GM18517 (cell line): ENCODE measurements around the gene FGFBP3.
"Not testable (repeated sequence)": the region's sequence is repeated elsewhere in the genome, so short reads cannot be mapped to it uniquely, and the experiment has no call there.

Source experiments
- ATAC-seq: cut with Tn5 transposase; IDR thresholded peaks from one replicate; pipeline ENCODE4 v1.9.1; 2021; ENCODE audit warnings: mild to moderate bottlenecking, moderate library complexity; ENCODE audit not compliant: unreplicated experiment

The FGFBP3 gene

DNA sequence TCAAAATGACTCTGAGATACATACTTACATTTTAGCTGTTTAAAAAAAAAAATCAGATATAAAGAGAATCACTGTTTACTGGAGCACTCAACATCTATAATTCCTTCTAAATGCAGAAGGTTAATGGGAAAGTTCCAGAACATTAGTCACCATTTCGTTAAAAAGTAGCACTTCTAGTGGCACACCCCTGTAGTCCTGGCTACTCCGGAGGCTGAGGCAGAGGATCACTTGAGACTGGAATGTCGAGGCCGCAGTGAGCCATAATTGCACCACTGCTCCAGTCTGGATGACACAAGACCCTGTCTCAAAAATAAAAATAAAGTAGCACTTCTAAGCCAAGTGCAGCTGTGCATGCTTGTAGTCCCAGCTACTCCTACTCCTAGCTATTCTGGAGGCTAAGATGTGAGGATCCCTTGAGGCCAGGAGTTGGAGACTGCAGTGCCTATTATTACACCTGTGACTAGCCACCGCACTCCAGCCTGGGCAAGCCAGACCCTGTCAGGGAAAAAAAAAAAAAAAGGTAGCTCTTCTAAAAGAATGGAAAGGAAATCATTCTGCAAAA, 2.2 kb downstream of the FGFBP3 start:
- ATAC-seq, result no peak

DNA sequence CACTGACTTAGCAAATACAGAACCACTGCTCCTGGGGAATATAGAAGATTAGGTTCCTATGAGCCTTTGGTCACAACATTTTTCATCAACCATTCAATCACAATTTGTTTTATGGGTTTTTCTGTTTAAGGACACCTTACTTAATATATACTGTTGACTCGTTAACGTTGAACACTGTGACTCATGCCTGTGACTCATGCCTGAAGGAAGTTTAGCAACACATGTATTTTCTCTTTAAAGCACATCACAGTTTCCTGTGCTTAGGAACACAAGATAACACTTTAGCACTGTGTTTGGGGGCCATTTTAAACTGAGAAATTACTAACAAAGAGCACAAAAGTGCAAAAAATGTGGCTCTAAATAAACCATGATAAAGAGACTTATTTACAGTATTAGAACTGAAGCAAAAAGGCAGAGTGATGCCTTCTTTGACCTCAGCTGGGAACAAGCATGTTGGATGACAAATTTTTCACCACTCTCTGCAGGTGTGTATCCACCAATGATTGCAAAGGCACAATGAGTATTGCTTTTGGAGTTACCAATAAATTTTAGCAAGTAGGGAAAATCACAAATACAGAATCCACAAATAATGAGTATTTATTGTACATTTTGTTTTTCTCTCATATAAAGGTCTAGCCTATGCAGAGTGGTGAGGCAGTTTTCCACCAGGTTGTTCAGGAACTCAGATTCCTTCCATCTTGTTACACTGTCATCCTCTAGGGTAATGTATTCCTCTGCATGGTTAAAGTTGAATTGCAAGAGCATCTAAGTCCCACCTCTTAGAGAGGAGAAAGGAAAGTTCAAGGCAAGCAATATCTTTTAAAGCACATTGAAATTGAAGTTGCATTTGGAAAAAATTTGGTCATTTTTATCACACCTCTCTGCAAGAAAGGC, 7.3 kb downstream of the FGFBP3 start:
- ATAC-seq, result no peak

DNA sequence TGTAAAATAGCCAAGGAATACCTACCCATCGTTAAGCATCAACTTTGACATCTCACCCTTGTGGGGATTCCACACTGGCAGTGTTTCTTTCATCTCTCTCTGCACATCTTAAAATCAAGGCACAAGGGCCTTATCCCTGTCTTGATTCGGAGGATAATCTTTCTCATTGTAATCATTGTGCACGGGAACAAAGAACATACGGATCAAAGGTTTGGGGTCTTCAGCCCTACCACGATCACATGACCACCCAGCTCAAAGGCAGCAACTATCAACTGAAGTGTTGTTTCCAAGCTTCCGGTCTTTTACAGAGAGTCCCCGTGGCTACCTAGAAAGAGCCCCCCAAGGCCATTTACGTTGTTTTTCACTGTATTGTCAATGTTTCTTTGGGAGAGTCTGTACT, 11.9 kb downstream of the FGFBP3 start:
- ATAC-seq, result no peak

DNA sequence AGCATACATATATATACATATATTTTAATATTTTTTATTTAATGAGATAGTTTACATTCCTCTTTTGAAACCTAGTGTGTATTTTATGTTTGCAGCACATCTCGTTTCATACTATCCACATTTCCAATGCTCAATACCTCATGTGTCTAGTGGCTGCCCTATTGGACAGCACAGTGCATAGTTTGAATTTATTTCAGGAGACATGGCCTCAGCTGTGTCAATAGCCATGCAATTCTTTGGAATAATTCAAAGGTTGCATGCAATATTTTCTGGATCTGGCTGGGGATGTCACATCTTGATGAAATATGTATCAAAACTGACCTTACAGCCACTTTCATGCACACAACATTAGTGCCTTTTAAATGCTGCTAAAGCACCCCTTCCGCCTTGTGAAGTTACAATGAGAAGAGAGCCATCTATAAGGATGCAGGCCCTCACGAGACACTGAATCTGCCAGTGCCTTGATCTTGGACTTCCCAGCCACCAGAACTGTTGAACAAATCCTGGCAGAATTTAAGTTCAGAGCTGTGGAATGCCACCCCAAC, 13.0 kb downstream of the FGFBP3 start:
- no peak for ATAC-seq

DNA sequence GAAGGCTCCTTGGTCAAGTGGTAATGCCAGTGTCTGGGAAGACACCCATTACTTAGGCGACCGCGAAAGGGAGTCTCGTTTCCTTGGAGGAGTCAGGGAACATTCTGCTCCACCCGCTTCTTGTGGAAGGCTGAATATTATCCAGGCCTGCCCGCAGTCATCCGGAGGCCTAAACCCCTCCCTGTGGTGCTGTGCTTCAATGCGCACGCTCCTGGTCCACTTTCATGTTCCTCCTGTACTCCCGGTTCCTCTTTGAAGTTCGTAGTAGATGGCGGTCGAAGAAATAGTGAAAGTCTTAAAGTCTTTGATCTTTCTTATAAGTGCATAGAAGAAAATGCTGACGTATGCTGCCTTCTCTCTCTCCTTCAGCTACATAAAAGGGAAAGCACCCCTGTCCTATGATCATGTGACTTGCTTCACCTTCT, 15.0 kb downstream of the FGFBP3 start:
- ATAC-seq, result not testable (repeated sequence)

DNA sequence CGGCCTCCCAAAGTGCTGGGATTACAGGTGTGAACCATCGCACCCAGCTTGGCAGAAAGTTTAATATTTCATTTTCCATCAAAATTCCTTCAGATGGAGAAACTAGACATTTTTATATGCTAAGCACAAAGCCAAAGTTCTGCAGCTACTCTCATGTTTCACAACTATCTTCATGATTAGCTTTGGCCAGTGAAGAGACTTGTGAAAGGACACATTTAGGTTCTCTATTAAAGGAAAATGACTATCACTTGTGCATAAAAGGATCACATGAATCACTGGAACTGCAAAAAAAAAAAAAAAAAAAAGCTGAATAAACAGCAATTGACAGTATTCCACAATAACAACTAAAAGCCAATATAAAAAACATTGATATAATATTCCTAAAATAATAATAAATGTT, 16.2 kb downstream of the FGFBP3 start:
- ATAC-seq, result no peak

DNA sequence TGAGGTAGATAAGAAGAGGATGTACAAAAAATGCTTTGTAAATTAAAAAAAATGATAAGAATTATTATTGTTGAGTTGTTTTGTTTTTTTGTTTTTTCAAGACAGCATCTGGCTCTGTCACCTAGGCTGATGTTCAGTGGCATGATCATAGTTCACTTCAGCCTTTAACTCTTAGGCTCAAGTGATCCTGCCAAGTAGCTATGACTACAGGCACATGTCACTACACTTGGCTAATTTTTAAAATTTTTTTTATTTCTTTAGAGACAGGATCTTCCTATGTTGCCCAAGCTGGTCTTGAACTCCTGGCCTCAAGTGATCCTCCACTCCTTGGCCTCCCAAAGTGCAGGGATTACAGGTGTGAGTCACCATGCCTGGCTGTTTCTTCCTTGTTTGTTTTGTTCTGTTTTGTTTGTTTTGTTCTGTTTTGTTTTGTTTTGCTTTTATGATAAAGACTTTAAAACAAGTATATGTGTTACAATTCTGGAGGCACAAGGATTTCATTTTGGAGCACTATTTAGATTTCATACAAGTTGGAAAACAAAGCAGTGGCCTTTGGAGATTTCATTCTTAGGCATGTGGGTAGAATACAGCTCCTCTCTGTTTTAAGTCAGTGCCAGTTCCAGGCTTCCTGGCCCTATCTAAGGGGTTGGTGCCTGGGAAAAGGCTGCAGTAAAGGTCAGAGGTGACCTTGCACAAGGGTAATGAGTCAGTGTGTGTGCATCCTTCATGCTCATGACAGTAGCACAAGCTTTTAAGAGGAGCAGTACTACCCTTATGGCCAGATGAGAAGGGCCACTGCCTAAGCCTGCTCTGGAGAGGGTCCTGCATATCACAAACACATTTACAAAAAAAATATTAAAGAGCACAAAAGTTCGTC, 17.9 kb downstream of the FGFBP3 start:
- ATAC-seq, result no peak

DNA sequence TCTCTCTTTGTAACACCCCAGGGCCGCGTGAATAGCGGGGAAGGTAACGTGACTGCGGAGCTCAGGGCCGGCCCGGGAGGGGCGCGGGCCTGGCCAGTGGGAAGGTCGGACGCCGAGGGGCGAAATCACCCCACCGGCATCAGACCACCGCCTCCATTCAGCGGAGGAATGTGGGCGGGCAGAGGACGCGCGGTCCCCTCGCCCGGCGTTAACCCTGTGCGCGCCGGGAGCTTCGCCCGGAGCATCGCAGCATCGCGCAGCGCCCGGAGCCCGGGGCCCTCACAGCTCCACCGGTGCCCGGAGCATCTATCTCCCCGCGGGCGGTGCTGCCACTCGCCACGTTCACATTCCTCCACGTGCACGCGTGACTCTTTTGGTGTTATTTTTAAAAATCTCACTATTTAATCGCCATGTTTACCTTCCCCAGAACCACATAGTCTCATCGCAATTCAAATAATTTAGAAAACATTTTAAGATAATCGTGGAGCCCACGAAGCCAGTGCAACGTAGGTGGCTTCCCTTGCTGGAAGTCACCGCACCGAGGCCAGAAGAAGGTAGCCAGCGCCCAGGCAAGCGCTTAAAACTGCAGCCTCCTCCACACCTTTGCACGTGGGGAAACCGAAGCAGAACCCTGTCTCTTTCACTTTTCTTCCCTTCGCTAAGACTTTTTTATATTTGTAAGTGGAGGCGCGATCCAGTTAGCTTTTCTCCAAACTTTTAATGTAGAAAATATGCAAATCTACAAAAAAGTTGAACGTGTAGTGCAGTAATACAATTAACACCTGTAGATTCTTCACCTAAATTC, 21.8 kb downstream of the FGFBP3 start:
- no peak for ATAC-seq

DNA sequence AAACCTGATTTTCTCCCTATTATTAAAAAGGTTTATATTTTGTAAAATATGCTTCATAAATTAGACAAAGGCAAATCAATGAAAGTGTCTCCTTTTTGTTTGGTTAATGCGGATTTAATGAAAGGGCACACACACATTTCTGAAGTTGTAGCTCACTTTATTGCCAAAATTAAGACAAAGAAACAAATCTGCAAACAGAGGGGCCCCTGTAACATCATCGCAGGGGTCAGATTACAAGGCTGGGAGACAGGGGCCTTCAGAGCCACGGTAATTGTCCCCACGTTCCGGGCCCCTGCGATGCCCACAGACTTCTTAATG, 22.4 kb downstream of the FGFBP3 start:
- ATAC-seq, result no peak

DNA sequence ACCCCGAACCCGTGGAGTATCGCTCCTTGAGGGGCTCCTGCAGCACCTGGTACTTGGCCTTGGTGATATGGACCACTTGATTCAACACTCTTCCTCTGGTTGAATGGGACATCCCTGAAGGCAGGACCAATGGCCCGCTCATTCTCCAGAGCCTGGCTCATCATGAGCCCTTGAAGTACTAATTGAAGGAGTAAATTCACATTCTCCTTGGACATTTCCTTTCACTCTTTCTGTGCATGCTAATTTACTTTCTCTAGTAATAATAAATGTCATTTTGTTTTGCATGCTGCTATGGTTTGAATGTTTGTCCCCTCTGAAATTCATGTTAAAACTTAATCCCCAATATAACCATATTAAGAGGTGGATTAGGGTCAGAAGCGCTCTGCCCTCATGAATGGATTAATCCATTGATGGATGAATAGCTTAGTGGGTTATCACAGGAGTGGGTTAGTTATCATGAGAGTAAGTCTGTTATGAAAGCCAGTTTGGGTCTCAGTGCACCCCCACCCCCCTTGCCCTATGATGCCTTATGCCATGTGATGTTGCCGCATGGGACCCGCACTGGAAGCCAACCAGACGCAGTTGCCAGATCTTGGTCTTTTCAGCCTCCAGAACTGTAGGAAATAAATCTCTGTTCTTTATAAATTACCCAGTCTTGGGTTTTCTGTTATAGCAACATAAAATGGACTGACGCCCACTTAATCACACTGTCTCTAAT, 23.8 kb downstream of the FGFBP3 start:
- no peak for ATAC-seq

DNA sequence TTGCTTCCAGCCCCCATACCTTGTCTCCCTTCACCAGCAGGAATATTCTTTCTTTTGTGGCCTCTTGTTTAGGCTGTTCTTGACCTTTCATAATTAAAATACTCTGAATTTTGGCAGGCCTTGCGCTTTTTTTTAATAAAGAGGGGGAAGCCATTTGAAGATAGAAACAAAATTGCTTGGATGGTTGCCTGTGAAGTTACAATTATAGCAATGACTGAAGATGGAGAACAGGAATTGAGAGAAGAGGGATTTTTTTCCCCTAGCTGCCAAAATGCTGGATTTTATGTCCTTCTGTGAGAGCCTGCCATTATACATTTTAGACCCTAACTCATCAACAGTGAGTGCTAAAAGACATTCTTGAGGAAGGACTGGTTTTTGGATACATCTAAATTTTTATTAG, 24.8 kb downstream of the FGFBP3 start:
- no peak for ATAC-seq

DNA sequence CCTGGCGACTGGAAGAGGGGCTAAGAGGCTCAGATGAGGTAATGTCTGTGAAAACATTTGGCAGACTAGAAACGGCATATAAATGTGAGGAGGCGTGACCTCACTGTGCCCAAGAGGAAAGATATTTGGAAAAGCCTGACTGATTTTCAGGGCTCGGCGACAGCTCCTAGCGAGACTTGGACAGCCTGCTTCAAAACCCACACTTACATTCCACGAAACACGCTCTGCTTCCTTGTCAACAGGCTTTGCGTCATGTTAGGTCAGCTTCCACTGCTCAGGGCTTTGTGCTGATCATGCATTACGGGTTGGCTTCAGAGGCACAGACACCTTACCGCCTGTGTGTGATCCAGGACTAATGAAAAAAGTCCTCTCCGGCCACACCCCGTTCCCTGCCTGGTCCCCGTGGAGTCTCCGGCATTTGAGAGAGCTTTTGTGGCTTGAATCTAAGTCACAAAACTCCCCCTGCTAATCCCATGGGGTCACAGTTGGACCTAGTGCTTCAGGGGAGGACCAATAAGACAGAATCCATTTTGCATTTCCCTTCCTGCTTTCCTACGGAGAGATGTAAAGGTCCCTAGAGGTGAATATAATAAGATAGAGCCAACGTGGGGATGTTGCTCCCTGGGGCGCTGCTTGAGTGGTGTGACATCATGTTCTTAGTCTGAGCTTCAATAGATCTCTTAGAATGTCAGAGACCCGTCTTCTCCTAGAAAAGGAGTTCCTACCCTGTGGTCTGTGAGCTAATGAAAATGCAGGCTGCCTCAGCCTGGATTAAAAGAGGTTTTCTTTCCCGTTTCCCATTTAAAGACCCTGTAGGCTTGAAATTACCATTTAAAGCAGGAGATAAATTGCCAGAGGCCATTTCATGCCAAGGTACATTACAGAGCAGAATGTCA, 25.5 kb downstream of the FGFBP3 start:
- no peak for ATAC-seq

DNA sequence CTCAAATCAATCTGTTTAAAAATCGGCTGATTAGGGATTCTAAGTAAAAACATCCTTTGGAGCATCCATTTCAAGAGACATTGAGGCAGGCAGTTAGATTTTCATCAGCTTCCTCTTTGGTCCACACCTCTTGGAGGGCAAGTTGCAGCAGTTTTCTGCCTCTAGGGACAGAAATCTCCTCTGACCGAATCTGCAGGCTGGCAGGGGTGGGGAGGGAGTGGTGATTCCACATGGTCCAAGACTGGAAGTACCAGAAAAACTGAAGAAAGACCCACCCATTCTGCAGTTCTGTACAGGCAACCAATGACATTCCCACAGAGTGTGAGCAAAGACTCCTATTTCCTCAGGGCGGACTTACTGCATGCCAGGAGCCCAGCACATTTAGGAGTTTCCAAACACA, 29.0 kb downstream of the FGFBP3 start:
- ATAC-seq, result no peak

DNA sequence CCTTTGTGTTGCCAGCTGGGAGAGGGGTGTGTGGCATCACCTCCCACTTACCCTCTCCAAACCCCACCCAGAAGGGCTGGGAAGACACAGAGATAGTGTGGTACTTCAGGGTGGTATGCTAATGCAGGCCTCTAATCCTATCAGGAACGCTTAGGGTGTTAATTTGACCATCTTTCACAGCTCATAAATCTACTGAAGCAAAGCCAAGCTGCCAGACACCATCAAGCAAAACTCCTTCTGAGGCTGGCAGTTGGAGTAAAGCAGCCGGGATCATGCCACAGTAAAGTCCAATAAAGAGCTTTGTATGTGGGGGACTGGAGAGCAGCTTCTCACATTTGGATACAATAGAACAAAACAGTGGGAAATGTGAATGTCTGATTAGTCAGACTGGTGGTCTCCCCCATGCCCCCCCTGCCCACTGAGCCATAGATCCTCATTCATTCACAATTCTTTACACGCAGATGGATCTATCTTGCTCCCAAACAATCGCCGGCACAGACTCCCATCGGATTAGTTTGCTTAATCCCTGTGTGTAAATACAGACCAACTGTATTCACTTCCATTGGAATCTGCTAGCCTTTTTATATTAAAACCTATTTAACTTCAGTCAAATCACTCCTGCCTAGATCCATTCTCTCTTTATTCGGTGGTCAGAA, 29.6 kb downstream of the FGFBP3 start:
- ATAC-seq, result no peak

DNA sequence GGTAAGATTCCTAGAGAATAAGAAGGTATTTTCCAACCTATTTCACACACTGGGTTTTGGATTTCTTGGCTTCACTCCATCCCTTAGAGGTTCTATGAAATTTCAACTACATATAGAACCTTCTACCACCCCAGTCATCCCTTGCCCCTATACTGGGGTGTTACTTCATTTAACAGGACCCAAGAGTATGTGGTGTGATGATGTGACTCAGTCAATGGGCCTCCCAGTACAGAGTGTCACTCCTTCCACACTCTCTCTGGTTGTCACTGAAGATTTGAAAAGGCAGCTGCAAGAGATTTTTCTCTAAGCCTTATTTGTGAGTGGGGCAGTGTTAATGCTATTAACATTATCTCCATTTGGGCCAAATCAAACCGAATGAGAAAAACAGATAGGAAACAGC, 33.5 kb downstream of the FGFBP3 start:
- no peak for ATAC-seq

DNA sequence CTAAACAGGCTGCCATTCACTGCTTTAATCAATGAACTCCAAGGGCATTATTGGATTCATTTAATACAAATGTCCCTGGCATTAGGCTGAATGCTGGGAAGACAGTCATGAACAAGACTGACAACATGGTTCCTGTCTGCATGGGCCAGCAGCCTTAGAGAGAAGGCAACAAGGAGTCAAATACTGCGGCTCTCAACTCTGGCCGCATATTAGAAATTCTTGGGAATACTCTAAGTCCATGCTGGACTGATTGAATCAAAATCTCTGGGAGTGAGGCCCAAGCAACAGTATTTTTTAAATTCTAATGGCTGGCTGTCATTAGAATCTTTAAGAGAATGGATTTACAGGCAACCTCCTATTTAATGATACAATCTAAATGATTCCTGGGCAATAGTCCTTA, 34.1 kb downstream of the FGFBP3 start:
- no peak for ATAC-seq

DNA sequence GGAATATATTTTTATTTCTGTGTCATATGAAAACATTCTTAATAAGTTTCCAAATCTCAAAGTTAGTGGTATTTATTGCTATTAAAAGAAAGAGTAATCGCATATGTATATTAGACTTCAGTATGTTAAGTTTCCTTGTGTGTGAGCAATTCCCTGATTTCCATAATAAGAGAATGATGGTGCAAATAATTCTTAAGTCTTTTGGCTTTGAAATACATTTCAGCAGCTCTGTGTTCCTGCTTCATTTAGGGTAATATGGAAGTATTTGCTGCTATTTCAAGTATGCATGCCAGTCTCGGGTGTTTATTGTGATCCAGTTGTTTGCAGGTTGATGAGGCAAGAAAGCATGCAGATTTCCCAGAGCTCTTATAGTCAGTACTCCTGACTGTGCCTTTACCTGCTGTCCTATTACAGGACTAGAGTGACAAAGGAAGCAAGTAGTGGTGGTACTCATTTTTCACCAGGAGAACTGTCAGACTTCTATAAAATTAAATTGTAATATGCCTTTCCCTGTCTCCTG, 43.7 kb downstream of the FGFBP3 start:
- ATAC-seq, result no peak

DNA sequence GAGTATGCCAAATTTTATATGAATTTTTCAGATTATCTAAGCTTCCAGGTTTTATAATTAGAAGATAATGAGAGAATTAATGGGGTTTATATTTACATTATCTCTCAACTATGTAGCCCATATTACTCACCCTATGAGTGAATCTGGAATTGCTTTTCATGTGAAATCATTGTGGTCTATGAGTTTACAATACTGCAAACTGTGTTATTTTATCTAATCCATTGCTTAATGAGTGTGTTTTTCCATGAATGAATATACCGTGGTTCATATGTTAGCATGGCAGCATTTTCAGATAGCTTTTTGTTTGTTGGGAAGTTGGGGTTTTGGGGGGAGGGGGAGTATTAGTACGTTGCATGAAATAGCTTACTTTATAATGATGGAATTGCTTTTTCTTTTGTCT, 44.5 kb downstream of the FGFBP3 start:
- no peak for ATAC-seq
